OCI-LY3 (cell line): ENCODE measurements around the gene IPO4.

Experiments used
- H2AFZ ChIP-seq: fragments of 200-600, 300-600 bp; shearing (Covaris generic); 2 replicates; pipeline ENCODE4 v1.6.0; 2014; ENCODE audit warnings: antibody characterized with exemption, low read depth, low read length
- H3K27ac ChIP-seq: fragments of 200-600, 300-600 bp; sonication (generic); 2 replicates; pipeline ENCODE4 v1.5.1; 2014; ENCODE audit warnings: mild to moderate bottlenecking, low read length, moderate library complexity, mixed read lengths
- H3K27me3 ChIP-seq: fragments of 200-600, 300-600 bp; sonication (generic); 2 replicates; pipeline ENCODE4 v1.6.1; 2014; ENCODE audit warnings: low read depth, low read length, mixed read lengths
- H3K36me3 ChIP-seq: fragments of 200-600, 300-600 bp; sonication (generic); replicated peaks from 2 replicates; pipeline ENCODE3; 2014; ENCODE audit warnings: low read depth, low read length, mixed read lengths
- H3K4me1 ChIP-seq: fragments of 300-600, 200-600 bp; sonication (generic); 2 replicates; pipeline ENCODE4 v1.6.1; 2014; ENCODE audit warnings: low read length, mixed read lengths
- H3K4me2 ChIP-seq: fragments of 200-600, 300-600 bp; sonication (generic); 2 replicates; pipeline ENCODE4 v1.6.1; 2014; ENCODE audit warnings: low read length, mixed read lengths
- H3K4me3 ChIP-seq: fragments of 300-600, 200-600 bp; sonication (generic); 2 replicates; pipeline ENCODE4 v1.5.1; 2014; ENCODE audit warnings: antibody characterized with exemption, mild to moderate bottlenecking, low read length, moderate library complexity
- H3K79me2 ChIP-seq: fragments of 300-600, 200-600 bp; shearing (Covaris generic); 2 replicates; pipeline ENCODE4 v1.6.1; 2014; ENCODE audit warnings: mild to moderate bottlenecking, low read length, mixed read lengths
- H3K9ac ChIP-seq: fragments of 300-600, 200-600 bp; shearing (Covaris generic); 2 replicates; pipeline ENCODE4 v1.6.0; 2014; ENCODE audit warnings: mild to moderate bottlenecking, low read length, moderate library complexity
- H3K9me3 ChIP-seq: fragments of 200-600, 300-600 bp; shearing (Covaris generic); 2 replicates; pipeline ENCODE4 v1.6.1; 2014; ENCODE audit warnings: low read length, mixed read lengths; ENCODE audit not compliant: insufficient read depth
- H4K20me1 ChIP-seq: fragments of 200-600, 300-600 bp; sonication (generic); 2 replicates; pipeline ENCODE4 v1.6.1; 2016; ENCODE audit warnings: low read length, mixed read lengths; ENCODE audit not compliant: insufficient read depth
- CTCF ChIP-seq: fragments of 200-600, 300-600 bp; sonication (generic); IDR thresholded peaks from 2 replicates; pipeline ENCODE4 v1.5.1; 2014; ENCODE audit warnings: antibody characterized with exemption, low read length, low read depth
- EZH2phosphoT487 ChIP-seq: fragments of 200-600 bp; shearing (Covaris generic); IDR thresholded peaks from 2 replicates; pipeline ENCODE4 v1.6.1; 2018; ENCODE audit warnings: antibody characterized with exemption, mixed run types, low read depth

The IPO4 gene

GRCh38 chr14:24172871-24173281 lies 15.7 kb downstream of the IPO4 start:
- Histone ChIP-seq H3K27me3 (no peaks in the 10 kb centered on the region), H3K79me2 (no peaks in the 10 kb centered on the region), H4K20me1 (no peaks in the 10 kb centered on the region), H3K36me3 (peaks cover 17% of the 10 kb centered on the region), H3K9ac (no peak overlapping the region), H3K4me2 (no peak overlapping the region), H2AFZ (no peak overlapping the region), H3K27ac (no peak overlapping the region), H3K9me3 (no peaks in the 10 kb centered on the region), H3K4me3 (no peak overlapping the region), H3K4me1 (no peaks in the 10 kb centered on the region)
- TF ChIP-seq EZH2phosphoT487: no peak
- TF ChIP-seq CTCF: no peak

- no peaks in the 10 kb centered on the region for H3K9me3 ChIP-seq
- no peak overlapping the region for H3K9ac ChIP-seq
- no peaks in the 10 kb centered on the region for H3K27me3 ChIP-seq
- H3K36me3 ChIP-seq: peaks cover 21% of the 10 kb centered on the region
- no peak overlapping the region for H3K4me3 ChIP-seq
- TF ChIP-seq EZH2phosphoT487 (no peak), CTCF (no peak)
- H3K27ac ChIP-seq: no peak overlapping the region
- no peaks in the 10 kb centered on the region for H4K20me1 ChIP-seq
- no peaks in the 10 kb centered on the region for H3K4me1 ChIP-seq
- H3K4me2 ChIP-seq: no peak overlapping the region
- H2AFZ ChIP-seq: no peak overlapping the region
- H3K79me2 ChIP-seq: no peaks in the 10 kb centered on the region
These were observed 16.3 kb downstream of the IPO4 start for GRCh38 chr14:24172261-24172860.

GRCh38 chr14:24171422-24172260 lies 17.0 kb downstream of the IPO4 start, which contains the start of gene REC8:
Gene REC8 (plus strand): TSS chr14:24172080. CDS start chr14:24172553, 473 bp downstream.
- Histone ChIP-seq H3K4me3 (no peak within 1 kb of the TSS), H3K27ac (no peak within 1 kb of the TSS), H3K9ac (no peak within 1 kb of the TSS), H4K20me1 (no peaks in the 10 kb centered on the region), H3K27me3 (no peaks in the 10 kb centered on the region), H3K4me1 (no peaks in the 10 kb centered on the region), H3K79me2 (no peaks in the 10 kb centered on the region), H2AFZ (no peak within 1 kb of the TSS), H3K36me3 (peaks cover 16% of the 10 kb centered on the region), H3K9me3 (no peaks in the 10 kb centered on the region), H3K4me2 (no peak within 1 kb of the TSS)
- no peak for TF ChIP-seq CTCF
- no peak for TF ChIP-seq EZH2phosphoT487

GRCh38 chr14:24167469-24168114 lies 21.0 kb downstream of the IPO4 start:
- H3K9me3 ChIP-seq: no peaks in the 10 kb centered on the region
- H3K9ac ChIP-seq: no peak overlapping the region

More at GRCh38 chr14:24167469-24168114, 21.0 kb downstream of the IPO4 start:
- Histone ChIP-seq H3K4me2 (no peak overlapping the region), H3K27me3 (no peaks in the 10 kb centered on the region), H3K36me3 (peaks cover 43% of the 10 kb centered on the region), H2AFZ (no peak overlapping the region), H4K20me1 (no peaks in the 10 kb centered on the region), H3K4me1 (no peaks in the 10 kb centered on the region), H3K27ac (no peak overlapping the region), H3K4me3 (no peak overlapping the region), H3K79me2 (peaks cover 8% of the 10 kb centered on the region; the same call in 1 of the 2 replicates)
- TF ChIP-seq CTCF (no peak), EZH2phosphoT487 (no peak)
